Activated naive CD4-positive, alpha-beta T cell treated with anti-CD3 and anti-CD28 coated beads, Interleukin-2, amount 10 ng/mL, durations not matched to agents 7 days and 5 days (primary cell): Measurements from ENCODE around the gene PDLIM4.

Source experiments
- CTCF ChIA-PET: fragments of 350-600 bp; sonication (Branson Sonifier 250); formaldehyde crosslinking; loops from one replicate; lab custom pipeline; 2021; ENCODE audit warnings: antibody characterized with exemption; lab: Charles Lee
- DNase-seq: peaks from one replicate; pipeline ENCODE4 v3.0.0-alpha.2; 2020
- H3K27ac Mint-ChIP-seq: one replicate; pipeline ENCODE4 v1.8.0; 2021; ENCODE audit warnings: mild to moderate bottlenecking, moderate library complexity, mixed read lengths
- H3K27me3 Mint-ChIP-seq: one replicate; pipeline ENCODE4 v1.8.0; 2021; ENCODE audit warnings: mild to moderate bottlenecking, mixed read lengths
- H3K36me3 Mint-ChIP-seq: one replicate; pipeline ENCODE4 v1.8.0; 2021; ENCODE audit warnings: mixed read lengths
- H3K4me1 Mint-ChIP-seq: one replicate; pipeline ENCODE4 v1.8.0; 2021; ENCODE audit warnings: mixed read lengths
- H3K4me3 Mint-ChIP-seq: one replicate; pipeline ENCODE4 v1.8.0; 2021; ENCODE audit warnings: mild to moderate bottlenecking, moderate library complexity, mixed read lengths
- H3K9me3 Mint-ChIP-seq: one replicate; pipeline ENCODE4 v1.8.0; 2021; ENCODE audit warnings: mixed read lengths

The PDLIM4 gene, protein sequence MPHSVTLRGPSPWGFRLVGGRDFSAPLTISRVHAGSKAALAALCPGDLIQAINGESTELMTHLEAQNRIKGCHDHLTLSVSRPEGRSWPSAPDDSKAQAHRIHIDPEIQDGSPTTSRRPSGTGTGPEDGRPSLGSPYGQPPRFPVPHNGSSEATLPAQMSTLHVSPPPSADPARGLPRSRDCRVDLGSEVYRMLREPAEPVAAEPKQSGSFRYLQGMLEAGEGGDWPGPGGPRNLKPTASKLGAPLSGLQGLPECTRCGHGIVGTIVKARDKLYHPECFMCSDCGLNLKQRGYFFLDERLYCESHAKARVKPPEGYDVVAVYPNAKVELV

DNA sequence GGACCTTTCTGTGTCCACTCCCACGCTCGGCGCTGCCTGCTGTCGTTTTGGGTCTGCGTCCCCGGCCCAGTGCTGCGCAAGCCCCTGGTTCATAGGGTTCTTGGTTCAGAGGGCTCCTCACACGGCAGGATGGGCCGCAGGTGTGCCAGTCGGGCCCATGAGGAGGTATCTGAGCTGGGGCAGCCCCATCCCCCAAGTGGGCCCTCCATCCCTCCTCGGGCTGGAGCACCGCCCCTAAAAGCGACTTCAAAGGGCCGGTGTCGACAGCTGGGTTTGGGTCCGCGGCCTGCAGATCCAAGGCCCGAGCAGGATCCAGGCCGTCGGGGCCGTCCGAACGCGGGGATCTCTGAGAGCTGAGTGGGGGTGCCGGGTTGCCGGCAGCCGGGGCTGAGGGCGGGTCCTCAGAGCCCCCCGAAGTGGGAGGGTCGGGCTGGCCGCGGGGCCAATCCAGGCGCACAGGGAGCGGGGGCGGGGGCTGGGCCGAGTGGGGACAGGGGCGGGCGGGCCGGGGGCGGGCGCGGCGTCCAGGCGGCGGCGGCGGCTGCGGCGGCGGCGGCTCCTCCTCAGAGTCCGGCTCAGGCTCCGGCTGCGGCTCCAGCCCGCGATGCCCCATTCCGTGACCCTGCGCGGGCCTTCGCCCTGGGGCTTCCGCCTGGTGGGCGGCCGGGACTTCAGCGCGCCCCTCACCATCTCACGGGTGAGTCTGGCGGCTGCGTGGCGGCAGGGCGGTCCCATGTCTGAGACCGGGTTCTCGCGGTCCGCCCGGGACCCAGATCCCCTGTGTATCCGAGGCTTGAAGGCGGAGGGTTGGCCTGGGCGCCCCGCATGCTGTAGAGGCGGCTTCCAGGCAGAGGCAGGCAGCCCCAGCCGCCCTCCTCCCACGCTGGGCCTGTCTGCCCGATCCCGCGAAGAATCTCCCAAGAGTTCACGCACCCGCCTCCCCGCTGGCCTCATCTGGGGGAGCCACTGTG, at the start of gene PDLIM4:
Gene PDLIM4 (plus strand): TSS at position 566 of the 971 bp plus-strand sequence. CDS start 39 bp downstream, at position 605.
- Mint-ChIP-seq H3K27me3 (peaks cover 64% of the 10 kb centered on the region), H3K4me1 (no peaks in the 10 kb centered on the region), H3K4me3 (no peak within 1 kb of the TSS), H3K9me3 (no peaks in the 10 kb centered on the region), H3K36me3 (no peaks in the 10 kb centered on the region), H3K27ac (no peak within 1 kb of the TSS)
- no peak for DNase-seq
- CTCF ChIA-PET: interaction anchor here (1.3 to 2.6 kb wide), 2 partner anchors 15 to 51 kb away, joined by 3 to 5 read pairs; no protein-coding TSS in a partner anchor

DNA sequence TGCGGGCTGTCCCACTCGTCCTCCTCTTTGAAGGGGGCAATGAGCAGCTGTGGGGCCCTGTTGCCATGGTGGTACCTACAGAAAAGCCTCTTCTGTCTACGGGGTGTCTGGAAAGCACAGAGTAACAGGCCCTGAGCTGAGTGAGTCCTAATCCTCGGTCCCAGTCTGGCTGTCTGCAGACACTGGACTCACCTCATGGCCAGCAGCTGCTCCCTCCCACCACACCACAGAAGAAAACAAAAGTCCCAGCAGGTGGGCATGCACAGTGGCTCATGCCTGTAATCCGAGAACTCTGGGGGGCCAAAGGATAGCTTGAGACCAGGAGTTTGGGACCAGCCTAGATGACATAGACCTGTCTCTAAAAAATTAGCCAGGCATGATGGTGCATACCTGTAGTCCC, 49.7 kb upstream of the PDLIM4 start:
- no peaks in the 10 kb centered on the region for H3K9me3 Mint-ChIP-seq
- no peak for DNase-seq
- no peaks in the 10 kb centered on the region for H3K36me3 Mint-ChIP-seq
- CTCF ChIA-PET: no interaction called here
- no peaks in the 10 kb centered on the region for H3K4me1 Mint-ChIP-seq
- H3K4me3 Mint-ChIP-seq: no peak overlapping the region
- peaks cover 39% of the 10 kb centered on the region for H3K27me3 Mint-ChIP-seq
- no peak overlapping the region for H3K27ac Mint-ChIP-seq

DNA sequence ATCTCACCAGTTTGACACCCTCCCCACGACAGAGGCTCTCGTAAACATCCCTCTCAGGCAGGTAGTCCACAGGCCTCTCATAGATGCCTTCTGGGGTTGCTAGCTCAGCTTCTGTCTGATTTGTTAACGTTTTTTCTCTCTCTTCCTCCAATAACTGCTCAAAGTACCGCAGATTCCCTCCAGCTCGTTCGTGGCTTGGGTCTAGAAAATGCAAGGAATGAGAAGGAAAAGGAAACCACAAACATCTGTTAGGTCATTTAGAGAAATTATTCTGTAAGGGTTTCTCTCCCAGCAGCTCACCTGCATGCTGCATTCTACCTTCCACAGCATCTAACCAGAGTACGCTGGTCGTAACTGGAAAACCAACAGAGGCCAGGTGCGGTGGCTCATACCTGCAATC, 48.4 kb upstream of the PDLIM4 start:
- Mint-ChIP-seq H3K36me3 (no peaks in the 10 kb centered on the region), H3K27me3 (peaks cover 28% of the 10 kb centered on the region), H3K4me1 (no peaks in the 10 kb centered on the region), H3K27ac (no peak overlapping the region), H3K4me3 (no peak overlapping the region), H3K9me3 (no peaks in the 10 kb centered on the region)
- CTCF ChIA-PET: interaction anchor here (0.5 to 1.4 kb wide), 2 partner anchors 29 to 30 kb away, joined by 3 to 4 read pairs; no protein-coding TSS in a partner anchor
- no peak for DNase-seq

DNA sequence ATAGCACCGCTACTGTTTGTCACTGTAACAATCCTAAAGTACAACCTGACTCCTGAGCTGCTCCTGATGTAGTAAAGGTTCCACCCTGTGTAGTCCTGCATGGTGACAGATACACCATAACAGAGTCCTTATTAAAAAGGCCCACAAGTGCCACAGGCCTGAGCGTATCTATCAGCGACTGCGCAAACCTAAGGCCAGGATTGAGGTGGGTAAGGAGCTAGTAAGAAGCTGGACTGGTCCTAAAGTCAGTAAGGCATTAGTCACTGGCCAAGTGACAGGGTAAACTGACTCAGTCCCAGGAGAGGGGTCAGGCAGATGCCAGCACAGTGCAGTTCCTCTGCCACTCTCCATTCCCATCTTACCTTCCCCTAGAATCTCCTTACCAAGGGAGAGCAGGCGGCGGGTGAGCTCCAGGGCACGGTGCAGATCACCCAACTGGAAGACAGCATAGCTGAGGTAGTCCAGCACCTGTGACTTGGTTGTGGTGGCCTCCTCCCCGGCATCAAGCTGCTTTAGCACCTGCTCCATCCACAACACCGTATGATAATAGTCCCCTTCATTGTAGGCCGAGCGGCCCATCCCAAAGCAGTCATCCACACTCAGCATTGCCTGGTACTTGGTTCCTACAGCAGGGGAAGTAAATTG, 47.5 kb upstream of the PDLIM4 start:
- no peaks in the 10 kb centered on the region for H3K4me1 Mint-ChIP-seq
- CTCF ChIA-PET: interaction anchor here (1.2 to 1.3 kb wide), 2 partner anchors 28 to 145 kb away, joined by 3 to 6 read pairs; no protein-coding TSS in a partner anchor

DNA sequence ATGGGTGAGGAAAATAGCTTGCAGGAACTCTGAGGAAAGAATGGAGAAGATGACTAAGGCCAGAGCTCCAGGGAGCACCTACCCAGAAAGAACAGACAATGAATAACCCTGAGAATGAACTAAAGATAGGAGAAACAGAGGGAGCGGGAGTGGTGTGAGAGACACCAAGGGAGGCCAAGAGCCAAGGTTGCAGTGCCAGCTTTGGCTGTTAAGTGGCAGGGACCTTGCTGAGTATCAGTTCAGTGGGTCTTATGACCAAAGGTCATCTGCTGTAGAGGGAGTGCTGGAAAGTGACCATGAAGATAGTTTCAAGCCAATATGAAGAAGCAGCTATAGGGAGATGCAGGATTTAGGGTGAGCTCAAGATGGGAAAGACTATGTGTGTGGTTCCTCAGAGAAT, 46.6 kb upstream of the PDLIM4 start:
- no peak for DNase-seq
- Mint-ChIP-seq H3K27ac (no peak overlapping the region), H3K27me3 (peaks cover 24% of the 10 kb centered on the region), H3K4me3 (no peak overlapping the region), H3K36me3 (no peaks in the 10 kb centered on the region), H3K4me1 (no peaks in the 10 kb centered on the region), H3K9me3 (no peaks in the 10 kb centered on the region)
- CTCF ChIA-PET: interaction anchor here (1.2 to 1.3 kb wide), 3 partner anchors 13 to 146 kb away, joined by 3 to 6 read pairs (median 4); no protein-coding TSS in a partner anchor

More for the DNA sequence above, 47.5 kb upstream of the PDLIM4 start:
- Mint-ChIP-seq H3K9me3 (no peaks in the 10 kb centered on the region), H3K27me3 (peaks cover 27% of the 10 kb centered on the region), H3K4me3 (no peak overlapping the region), H3K36me3 (no peaks in the 10 kb centered on the region), H3K27ac (no peak overlapping the region)
- DNase-seq: no peak

DNA sequence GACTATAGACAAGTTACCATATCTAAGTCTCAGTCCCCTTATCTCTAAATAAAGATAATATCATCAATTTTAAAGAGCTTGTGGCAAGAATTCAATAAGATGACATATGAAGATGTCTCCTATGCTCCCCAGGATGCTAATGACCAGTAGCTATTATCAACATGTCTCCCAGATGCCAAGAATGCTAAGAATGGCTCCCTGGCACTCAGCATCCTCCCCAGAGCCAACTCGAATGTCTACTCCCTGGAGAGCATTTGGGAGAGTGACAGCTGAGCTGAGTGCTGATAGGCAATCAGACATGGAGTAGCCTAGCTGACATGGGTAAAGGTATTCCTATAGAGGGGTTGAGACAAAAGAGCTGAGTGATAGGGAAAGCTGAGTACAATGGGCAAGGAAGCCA, 45.7 kb upstream of the PDLIM4 start:
- Mint-ChIP-seq H3K4me3 (no peak overlapping the region), H3K27ac (no peak overlapping the region), H3K9me3 (no peaks in the 10 kb centered on the region), H3K27me3 (peaks cover 20% of the 10 kb centered on the region), H3K4me1 (no peaks in the 10 kb centered on the region), H3K36me3 (no peaks in the 10 kb centered on the region)
- DNase-seq: no peak
- CTCF ChIA-PET: interaction anchor here (0.8 to 1.5 kb wide), 3 partner anchors 12 to 26 kb away, joined by 3 to 8 read pairs (median 4); no protein-coding TSS in a partner anchor

DNA sequence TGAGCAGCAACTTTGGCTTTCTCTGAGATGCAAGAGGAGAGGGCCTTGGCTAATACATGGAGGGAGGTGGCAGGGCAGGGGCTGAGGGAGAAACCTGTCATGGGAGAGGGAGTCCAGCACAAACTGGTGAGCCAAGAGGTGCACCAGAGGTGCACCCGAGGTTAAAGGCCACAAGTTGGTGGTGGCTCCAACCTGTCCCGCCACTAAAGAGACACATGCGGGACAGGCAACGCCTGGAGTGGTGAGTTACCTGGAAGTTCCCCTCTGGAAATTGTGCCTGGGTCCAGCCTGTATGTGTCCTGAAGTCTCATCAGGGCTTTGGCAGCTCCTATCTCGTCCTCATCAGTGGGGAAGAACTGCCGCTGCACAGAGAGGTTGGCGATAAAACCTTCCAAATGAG, 43.8 kb upstream of the PDLIM4 start:
- H3K4me3 Mint-ChIP-seq: no peak overlapping the region
- CTCF ChIA-PET: interaction anchor here (0.5 to 1.1 kb wide), 2 partner anchors 93 to 621 kb away, joined by 3 read pairs; no protein-coding TSS in a partner anchor
- no peaks in the 10 kb centered on the region for H3K36me3 Mint-ChIP-seq
- no peak overlapping the region for H3K27ac Mint-ChIP-seq
- H3K4me1 Mint-ChIP-seq: no peaks in the 10 kb centered on the region
- peaks cover 11% of the 10 kb centered on the region for H3K27me3 Mint-ChIP-seq
- no peak for DNase-seq
- no peaks in the 10 kb centered on the region for H3K9me3 Mint-ChIP-seq

DNA sequence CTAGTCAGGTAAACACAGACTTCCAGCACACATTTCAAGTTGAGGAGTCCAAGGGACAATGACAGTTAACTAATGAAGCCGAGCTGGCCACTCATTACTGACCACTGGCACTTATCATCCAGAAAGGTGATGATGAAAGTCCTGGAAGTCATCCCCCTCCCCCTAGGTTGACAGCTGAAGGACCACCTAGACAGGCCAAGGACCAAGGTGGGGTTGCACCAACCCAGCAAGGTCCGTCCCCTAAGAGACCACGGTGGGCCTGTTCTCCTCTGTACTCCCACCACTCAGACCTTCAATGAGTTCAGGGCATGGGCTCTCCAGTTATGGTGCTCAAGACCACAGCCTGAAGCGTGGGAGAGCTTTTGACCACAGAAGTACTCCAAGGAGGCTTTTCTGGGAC, 43.0 kb upstream of the PDLIM4 start:
- Mint-ChIP-seq H3K9me3 (no peaks in the 10 kb centered on the region), H3K36me3 (no peaks in the 10 kb centered on the region), H3K27me3 (peaks cover 7% of the 10 kb centered on the region), H3K4me3 (no peak overlapping the region), H3K27ac (no peak overlapping the region), H3K4me1 (no peaks in the 10 kb centered on the region)
- CTCF ChIA-PET: interaction anchor here (1.1 to 1.5 kb wide), 2 partner anchors 24 to 622 kb away, joined by 3 to 6 read pairs; no protein-coding TSS in a partner anchor
- DNase-seq: no peak

DNA sequence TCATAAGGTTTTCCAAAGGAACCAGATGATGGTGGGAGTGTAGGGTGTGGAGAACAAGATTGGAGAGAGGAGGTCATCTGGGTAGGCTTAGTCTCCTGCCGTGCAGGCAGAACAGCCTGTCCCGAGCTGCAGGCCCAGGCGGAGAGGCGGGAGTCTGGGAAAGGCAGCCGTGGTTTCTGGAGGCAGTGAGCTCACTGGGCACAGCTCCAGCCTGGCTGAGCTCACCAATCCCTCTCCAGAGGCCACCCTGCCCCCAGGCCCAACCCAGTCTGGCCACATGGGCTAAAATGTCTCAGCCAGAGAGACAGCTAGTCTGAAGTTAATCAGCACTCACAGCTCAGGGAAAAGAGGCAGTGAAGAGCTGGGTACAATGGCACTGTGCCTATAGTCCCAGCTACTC, 42.2 kb upstream of the PDLIM4 start:
- no peaks in the 10 kb centered on the region for H3K9me3 Mint-ChIP-seq
- no peak overlapping the region for H3K27ac Mint-ChIP-seq
- H3K27me3 Mint-ChIP-seq: peaks cover 13% of the 10 kb centered on the region
- H3K4me1 Mint-ChIP-seq: no peaks in the 10 kb centered on the region
- no peaks in the 10 kb centered on the region for H3K36me3 Mint-ChIP-seq
- CTCF ChIA-PET: interaction anchor here (1.5 kb wide), 1 partner anchor 23 kb away, joined by 6 read pairs; no protein-coding TSS in a partner anchor
- no peak overlapping the region for H3K4me3 Mint-ChIP-seq
- DNase-seq: no peak

DNA sequence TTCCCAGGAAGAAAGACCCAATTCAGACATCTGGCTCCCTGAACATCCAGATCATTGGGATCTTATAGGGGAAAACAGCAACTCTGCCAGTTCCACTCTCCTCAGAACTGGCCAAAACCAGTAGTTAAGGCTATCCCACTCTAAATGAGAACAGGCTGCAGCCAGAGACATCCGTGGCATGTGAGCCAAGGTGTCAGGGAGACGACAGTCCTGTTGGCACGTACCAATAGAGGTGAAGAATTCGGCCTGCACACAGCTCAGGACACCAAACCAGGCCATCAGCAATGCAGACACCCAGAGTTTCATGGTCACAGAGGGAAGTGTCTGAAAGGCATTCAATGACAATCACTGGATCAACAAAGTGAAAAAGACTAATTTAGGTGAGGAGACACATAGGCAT, 39.2 kb upstream of the PDLIM4 start:
- CTCF ChIA-PET: interaction anchor here (2.4 kb wide), 1 partner anchor 20 kb away, joined by 14 read pairs; no protein-coding TSS in a partner anchor
- no peak overlapping the region for H3K4me3 Mint-ChIP-seq
- no peaks in the 10 kb centered on the region for H3K4me1 Mint-ChIP-seq
- no peaks in the 10 kb centered on the region for H3K36me3 Mint-ChIP-seq
- H3K27me3 Mint-ChIP-seq: peaks cover 21% of the 10 kb centered on the region
- DNase-seq: no peak
- no peaks in the 10 kb centered on the region for H3K9me3 Mint-ChIP-seq
- H3K27ac Mint-ChIP-seq: no peak overlapping the region

DNA sequence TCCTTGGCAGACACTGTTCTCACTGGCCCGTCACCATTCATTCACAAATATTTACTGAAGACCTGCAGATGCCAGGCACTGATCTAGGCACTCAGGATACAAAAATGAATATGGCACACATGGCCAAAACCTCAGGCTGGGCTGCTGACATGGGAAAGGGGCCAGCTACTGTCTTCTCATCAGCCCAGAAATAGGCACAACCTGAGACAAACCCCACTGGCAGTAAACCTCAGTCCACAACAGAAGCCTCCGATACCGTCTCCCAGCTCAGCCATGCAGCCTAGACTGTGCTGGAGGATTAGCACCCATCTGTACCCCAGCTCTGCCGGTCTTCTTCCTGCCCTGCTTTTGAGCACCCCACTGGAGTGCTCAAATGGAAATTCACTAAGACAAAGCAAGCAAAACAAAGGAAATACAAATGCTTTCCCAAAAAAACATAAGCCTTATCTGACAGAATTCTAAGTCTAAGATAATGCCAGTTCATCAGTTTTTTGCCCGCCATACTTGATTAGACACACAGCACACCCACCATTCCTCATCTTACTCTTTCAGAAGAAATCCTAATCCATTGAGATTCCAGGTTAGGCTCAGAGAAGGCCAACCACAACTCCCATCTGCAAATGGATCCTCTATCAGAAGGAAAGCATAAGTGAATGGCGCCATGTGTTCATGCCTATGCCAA, 38.1 kb upstream of the PDLIM4 start:
- CTCF ChIA-PET: no interaction called here
- no peak overlapping the region for H3K4me3 Mint-ChIP-seq
- H3K4me1 Mint-ChIP-seq: no peaks in the 10 kb centered on the region
- peaks cover 21% of the 10 kb centered on the region for H3K27me3 Mint-ChIP-seq
- no peaks in the 10 kb centered on the region for H3K36me3 Mint-ChIP-seq
- H3K27ac Mint-ChIP-seq: no peak overlapping the region
- DNase-seq: no peak
- no peaks in the 10 kb centered on the region for H3K9me3 Mint-ChIP-seq

DNA sequence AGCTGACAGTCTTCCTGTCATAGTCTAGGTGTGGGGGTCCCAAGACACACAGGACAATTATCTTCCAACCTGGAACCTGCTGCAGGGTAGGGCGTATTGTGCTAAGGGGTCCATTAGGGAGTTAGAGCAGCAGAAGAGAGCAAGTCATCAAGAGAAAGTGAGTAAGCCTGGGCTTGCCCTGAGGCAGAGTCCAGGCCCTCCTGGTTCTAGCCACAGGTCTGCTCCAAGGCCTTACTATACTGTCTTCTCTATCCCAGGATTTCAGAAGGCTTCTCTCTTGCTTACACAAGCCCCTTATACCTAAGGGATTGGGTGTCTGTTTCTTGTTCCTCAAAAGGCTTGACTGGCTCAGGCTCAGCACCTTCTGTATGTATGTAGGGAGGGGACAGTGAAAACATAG, 37.5 kb upstream of the PDLIM4 start:
- no peaks in the 10 kb centered on the region for H3K4me1 Mint-ChIP-seq
- peaks cover 22% of the 10 kb centered on the region for H3K27me3 Mint-ChIP-seq
- H3K9me3 Mint-ChIP-seq: no peaks in the 10 kb centered on the region
- CTCF ChIA-PET: interaction anchor here (0.7 kb wide), 1 partner anchor 20 kb away, joined by 3 read pairs; no protein-coding TSS in a partner anchor
- H3K4me3 Mint-ChIP-seq: no peak overlapping the region
- H3K27ac Mint-ChIP-seq: no peak overlapping the region
- DNase-seq: no peak
- H3K36me3 Mint-ChIP-seq: no peaks in the 10 kb centered on the region

DNA sequence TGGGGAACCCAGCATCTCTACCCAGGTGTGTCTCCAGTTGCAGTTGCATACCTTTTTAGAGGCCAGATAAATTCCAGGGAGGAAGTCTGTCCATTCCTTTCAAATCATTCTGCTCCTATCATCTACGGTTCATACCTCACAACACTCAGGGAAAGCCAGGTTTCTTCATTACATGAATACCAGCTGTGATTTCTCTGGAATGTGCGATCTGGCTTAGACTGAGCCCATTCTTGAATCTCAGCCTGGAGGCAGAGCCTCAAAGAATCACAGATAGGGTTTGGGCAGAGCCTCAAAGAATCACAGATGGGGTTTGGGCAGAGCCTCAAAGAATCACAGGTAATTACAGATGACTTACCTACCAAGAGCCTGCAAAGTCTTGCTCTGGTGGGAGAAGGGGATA, 37.0 kb upstream of the PDLIM4 start:
- CTCF ChIA-PET: interaction anchor here (0.7 kb wide), 1 partner anchor 20 kb away, joined by 3 read pairs; no protein-coding TSS in a partner anchor

More for the DNA sequence above, 37.0 kb upstream of the PDLIM4 start:
- no peak overlapping the region for H3K27ac Mint-ChIP-seq
- H3K4me3 Mint-ChIP-seq: no peak overlapping the region
- peaks cover 2% of the 10 kb centered on the region for H3K4me1 Mint-ChIP-seq
- no peaks in the 10 kb centered on the region for H3K9me3 Mint-ChIP-seq
- H3K36me3 Mint-ChIP-seq: no peaks in the 10 kb centered on the region
- DNase-seq: no peak
- H3K27me3 Mint-ChIP-seq: peaks cover 23% of the 10 kb centered on the region
